WTC11 (cell line): ENCODE results near the gene GNA12. TPM values are rescaled to one million over a fixed set of nuclear protein-coding genes. Genes with fewer than 3 reads are reported as not detected.
A peak's percentile ranks its signal among the peaks of the same experiment; 100 is the strongest.

ENCODE experiments used
- ATAC-seq: fragments of 200-7000 bp; cut with Tn5 transposase; 2 replicates; pipeline ENCODE4 v1.10.0; 2021; ENCODE audit warnings: mild to moderate bottlenecking, moderate library complexity
- CTCF ChIA-PET: fragments of 300-600 bp; sonication (Branson Sonifier 250); formaldehyde crosslinking; loops from one replicate; lab custom pipeline; 2021; ENCODE audit warnings: antibody characterized with exemption; lab: Charles Lee
- POLR2A ChIA-PET: fragments of 350-600 bp; sonication (Branson Sonifier 250); formaldehyde crosslinking; loops from one replicate; lab custom pipeline; 2021; ENCODE audit warnings: antibody characterized with exemption; lab: Charles Lee
- DNase-seq: peaks from one replicate; pipeline ENCODE4 v3.0.0; 2021; ENCODE audit warnings: low spot score
- H3K27ac Mint-ChIP-seq: 2 replicates; pipeline ENCODE4 v1.8.0; 2021; ENCODE audit warnings: mixed read lengths
- H3K27me3 Mint-ChIP-seq: 2 replicates; pipeline ENCODE4 v1.8.0; 2021; ENCODE audit warnings: low read depth, mild to moderate bottlenecking, moderate library complexity, mixed read lengths
- H3K36me3 Mint-ChIP-seq: 2 replicates; pipeline ENCODE4 v1.8.0; 2021; ENCODE audit warnings: mixed read lengths
- H3K4me1 Mint-ChIP-seq: 2 replicates; pipeline ENCODE4 v1.8.0; 2022; ENCODE audit warnings: mixed read lengths
- H3K4me3 Mint-ChIP-seq: 2 replicates; pipeline ENCODE4 v1.8.0; 2021; ENCODE audit warnings: mild to moderate bottlenecking, moderate library complexity, mixed read lengths
- H3K9me3 Mint-ChIP-seq: 2 replicates; pipeline ENCODE4 v1.8.0; 2021; ENCODE audit warnings: mixed read lengths
- AFF4 ChIP-seq: sonication (generic); formaldehyde crosslinking; IDR thresholded peaks from 2 replicates; pipeline ENCODE4 v1.8.1; 2023; ENCODE audit warnings: mild to moderate bottlenecking, missing genetic modification reagents, borderline replicate concordance
- ARID4B ChIP-seq: sonication (generic); formaldehyde crosslinking; IDR thresholded peaks from 2 replicates; pipeline ENCODE4 v1.8.0; 2023; ENCODE audit warnings: missing genetic modification reagents, mild to moderate bottlenecking, borderline replicate concordance
- CBFB ChIP-seq: sonication (generic); formaldehyde crosslinking; IDR thresholded peaks from 2 replicates; pipeline ENCODE4 v1.8.1; 2022; ENCODE audit warnings: mild to moderate bottlenecking, low read depth, missing genetic modification reagents
- CREB1 ChIP-seq: sonication (generic); formaldehyde crosslinking; IDR thresholded peaks from 2 replicates; pipeline ENCODE4 v1.8.0; 2023; ENCODE audit warnings: mild to moderate bottlenecking, missing genetic modification reagents
- CREM ChIP-seq: sonication (generic); formaldehyde crosslinking; IDR thresholded peaks from 2 replicates; pipeline ENCODE4 v1.8.1; 2022; ENCODE audit warnings: mild to moderate bottlenecking, missing genetic modification reagents, moderate library complexity
- CTCF ChIP-seq: fragments of 200-600 bp; IDR thresholded peaks from 2 replicates; pipeline ENCODE4 v1.8.0; 2022; ENCODE audit warnings: antibody characterized with exemption
- EMX1 ChIP-seq: fragments of 250-450 bp; sonication (Bioruptor Pico); IDR thresholded peaks from 2 replicates; pipeline ENCODE4 v1.8.0; 2021; ENCODE audit warnings: mild to moderate bottlenecking
- FOXK1 ChIP-seq: sonication (generic); formaldehyde crosslinking; IDR thresholded peaks from 2 replicates; pipeline ENCODE4 v1.8.0; 2022; ENCODE audit warnings: mild to moderate bottlenecking, moderate library complexity, missing genetic modification reagents
- HMGA2 ChIP-seq: fragments of 250-450 bp; sonication (Bioruptor Pico); IDR thresholded peaks from 2 replicates; pipeline ENCODE4 v1.4.0; 2021; ENCODE audit warnings: mild to moderate bottlenecking, moderate library complexity
- JAZF1 ChIP-seq: fragments of 250-450 bp; sonication (Bioruptor Pico); IDR thresholded peaks from 2 replicates; pipeline ENCODE4 v1.9.0; 2021; ENCODE audit warnings: moderate library complexity, mild to moderate bottlenecking, inconsistent platforms
- MAX ChIP-seq: sonication (generic); formaldehyde crosslinking; IDR thresholded peaks from 2 replicates; pipeline ENCODE4 v1.8.0; 2022; ENCODE audit warnings: mild to moderate bottlenecking, missing genetic modification reagents
- NFATC4 ChIP-seq: fragments of 250-450 bp; sonication (Bioruptor Pico); IDR thresholded peaks from 2 replicates; pipeline ENCODE4 v1.9.0; 2021; ENCODE audit warnings: mild to moderate bottlenecking
- NR2C2 ChIP-seq: sonication (generic); formaldehyde crosslinking; IDR thresholded peaks from 2 replicates; pipeline ENCODE4 v1.8.0; 2022; ENCODE audit warnings: mild to moderate bottlenecking, missing genetic modification reagents
- RORB ChIP-seq: fragments of 250-450 bp; sonication (Bioruptor Pico); IDR thresholded peaks from 2 replicates; pipeline ENCODE4 v1.9.0; 2021; ENCODE audit warnings: mild to moderate bottlenecking
- SMAD4 ChIP-seq: sonication (generic); formaldehyde crosslinking; IDR thresholded peaks from 2 replicates; pipeline ENCODE4 v1.8.0; 2022; ENCODE audit warnings: mild to moderate bottlenecking, missing genetic modification reagents
- USF1 ChIP-seq: sonication (generic); formaldehyde crosslinking; IDR thresholded peaks from 2 replicates; pipeline ENCODE4 v1.8.0; 2022; ENCODE audit warnings: mild to moderate bottlenecking, missing genetic modification reagents
- USF2 ChIP-seq: sonication (generic); formaldehyde crosslinking; IDR thresholded peaks from 2 replicates; pipeline ENCODE4 v1.8.1; 2023; ENCODE audit warnings: mild to moderate bottlenecking, missing genetic modification reagents, moderate library complexity
- ZBTB43 ChIP-seq: sonication (generic); formaldehyde crosslinking; IDR thresholded peaks from 2 replicates; pipeline ENCODE4 v1.8.1; 2023; ENCODE audit warnings: mild to moderate bottlenecking, missing genetic modification reagents
- ZNF219 ChIP-seq: sonication (generic); formaldehyde crosslinking; IDR thresholded peaks from 2 replicates; pipeline ENCODE4 v1.8.0; 2023; ENCODE audit warnings: missing genetic modification reagents, mild to moderate bottlenecking, borderline replicate concordance
- total RNA-seq: library from RNA; stranded (reverse); gene quantifications from 3 replicates; pipeline ENCODE4 v1.2.3, GENCODE V29; 2021
- TF ChIP-seq, protein P1 (sequence below): fragments of 250-450 bp; sonication (Bioruptor Pico); conservative IDR thresholded peaks from 2 replicates; pipeline ENCODE4 v1.9.0; 2021; ENCODE audit warnings: mild to moderate bottlenecking

GNA12 gene
- total RNA-seq, 1 experiment from 2014 or later: 99.6 TPM

- TF ChIP-seq, protein P1, sequence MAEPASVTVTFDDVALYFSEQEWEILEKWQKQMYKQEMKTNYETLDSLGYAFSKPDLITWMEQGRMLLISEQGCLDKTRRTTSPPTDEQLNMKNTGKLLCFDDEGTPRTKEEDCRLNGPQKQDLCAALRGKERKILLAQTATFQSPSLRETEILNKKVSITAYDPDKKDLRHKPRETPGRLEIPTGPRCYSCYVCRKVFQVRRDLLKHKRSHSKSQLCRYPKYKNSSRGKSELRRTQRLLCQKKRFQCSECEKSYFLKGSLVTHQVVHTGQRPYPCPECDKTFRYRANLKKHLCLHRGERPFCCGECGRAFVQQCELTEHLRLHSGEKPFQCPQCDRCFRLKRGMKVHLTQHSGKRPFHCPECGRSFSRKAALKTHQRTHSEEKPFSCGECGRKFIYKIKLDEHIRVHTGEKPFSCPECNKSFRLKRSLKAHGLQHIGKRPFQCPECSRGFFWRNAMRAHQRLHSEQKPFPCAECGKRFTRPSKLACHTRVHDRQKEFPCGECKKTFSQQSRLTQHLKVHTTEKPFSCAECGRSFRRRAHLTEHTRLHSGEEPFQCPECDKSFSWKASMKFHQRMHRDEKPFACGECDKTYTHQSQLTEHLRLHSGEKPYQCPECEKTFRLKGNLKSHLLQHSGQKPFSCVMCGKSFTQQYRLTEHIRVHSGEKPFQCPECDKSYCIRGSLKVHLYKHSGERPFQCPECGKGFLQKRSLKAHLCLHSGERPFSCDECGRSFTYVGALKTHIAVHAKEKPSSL: no peak
- no peak for TF ChIP-seq CREM
- TF ChIP-seq CTCF: no peak
- no peak for TF ChIP-seq ZBTB43
- no peak for TF ChIP-seq USF1 (CRISPR knock-in tag)
- no peak for TF ChIP-seq ZNF219
- no peak for TF ChIP-seq EMX1 (CRISPR knock-in tag)
- no peak for TF ChIP-seq CREB1 (CRISPR knock-in tag)
- no peak for TF ChIP-seq NFATC4 (CRISPR knock-in tag)
- TF ChIP-seq, all 79 proteins: peak for 0
These were observed 126.5 kb downstream of the GNA12 start (continued) for GRCh38 chr7:2717293-2718261.

GRCh38 chr7:2716906-2717292 is 127.2 kb downstream of the GNA12 start:
- DNase-seq (no peak), ATAC-seq (no peak)
- ChIA-PET CTCF (interaction anchor here (1.1 kb wide), 1 partner anchor 14 kb away, joined by 3 read pairs; no protein-coding TSS in a partner anchor), POLR2A (no interaction called here)
- Mint-ChIP-seq H3K4me1 (peaks cover 6% of the 10 kb centered on the region), H3K36me3 (peaks cover 52% of the 10 kb centered on the region), H3K27me3 (no peaks in the 10 kb centered on the region), H3K9me3 (no peaks in the 10 kb centered on the region), H3K27ac (peak overlapping the region; percentile 79; the same call in 1 of the 2 replicates), H3K4me3 (no peak overlapping the region)
- TF ChIP-seq ARID4B (CRISPR knock-in tag) (no peak), USF2 (CRISPR knock-in tag) (no peak), CBFB (CRISPR knock-in tag) (no peak), SMAD4 (CRISPR knock-in tag) (no peak), FOXK1 (CRISPR knock-in tag) (no peak), NR2C2 (CRISPR knock-in tag) (no peak), AFF4 (CRISPR knock-in tag) (no peak), RORB (CRISPR knock-in tag) (no peak), HMGA2 (CRISPR knock-in tag) (no peak), MAX (CRISPR knock-in tag) (no peak), JAZF1 (no peak)
